ENCODE results near the gene HSPB8. TPM values are rescaled to one million over a fixed set of nuclear protein-coding genes. Genes with fewer than 3 reads are reported as not detected.
"Not testable (repeated sequence)": the region's sequence is repeated elsewhere in the genome, so short reads cannot be mapped to it uniquely, and the experiment has no call there.

HSPB8 gene
- total RNA-seq, 1 donor from 2014 or later: 58.4 TPM

DNA sequence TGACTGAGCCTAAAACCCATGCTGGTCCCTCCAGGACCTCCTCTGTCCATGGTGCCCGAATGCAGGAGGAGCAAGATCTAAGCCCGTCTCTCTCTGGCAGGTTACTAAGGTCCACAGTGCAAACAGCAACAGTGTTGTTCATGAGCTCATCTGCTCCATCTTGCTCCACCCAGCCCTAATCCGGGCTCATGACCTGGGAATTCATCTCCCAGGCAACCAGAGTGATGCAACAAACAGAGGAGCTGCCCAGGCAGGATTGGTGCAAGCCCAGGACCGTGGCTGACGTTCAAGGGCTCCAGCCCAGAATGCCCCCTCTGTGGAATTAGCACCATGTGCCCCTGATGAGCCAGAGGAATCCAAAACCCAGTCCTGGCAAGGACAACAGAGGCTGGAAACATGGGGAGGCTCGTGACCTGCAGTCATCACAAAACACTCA is 29.9 kb downstream of the HSPB8 start:
- TF ChIP-seq POLR2AphosphoS5 (IDR thresholded peaks at IDR 0.05; ENCODE audit: insufficient read depth in 1 of 2, low read depth in 1 of 2) (peak; percentile 69 to 78), CTCF (IDR thresholded peaks at IDR 0.05) (no peak), POLR2A (IDR thresholded peaks at IDR 0.05) (no peak)
- Histone ChIP-seq H3K27ac (no peak overlapping the region), H3K4me3 (no peak overlapping the region), H3K9me3 (no peaks in the 10 kb centered on the region), H3K27me3 (no peaks in the 10 kb centered on the region), H3K4me1 (peaks cover 16% of the 10 kb centered on the region), H3K36me3 (no peaks in the 10 kb centered on the region)
- intact Hi-C loops (cut with DNase I): no loop called here
- DNase-seq (ENCODE audit: extremely low spot score in 2 of 2): no peak

GRCh38 chr12:119211884-119212283 is 33.2 kb downstream of the HSPB8 start:
- no peak for TF ChIP-seq POLR2A (IDR thresholded peaks at IDR 0.05)
- no peak for TF ChIP-seq CTCF (IDR thresholded peaks at IDR 0.05)
- no peak for TF ChIP-seq POLR2AphosphoS5 (IDR thresholded peaks at IDR 0.05; ENCODE audit: insufficient read depth in 1 of 2, low read depth in 1 of 2)
- DNase-seq (ENCODE audit: extremely low spot score in 2 of 2): no peak
- Histone ChIP-seq H3K36me3 (no peaks in the 10 kb centered on the region), H3K4me1 (peaks cover 16% of the 10 kb centered on the region), H3K27ac (no peak overlapping the region), H3K4me3 (no peak overlapping the region), H3K9me3 (no peaks in the 10 kb centered on the region), H3K27me3 (no peaks in the 10 kb centered on the region)
- intact Hi-C loops (cut with DNase I): no loop called here

DNA sequence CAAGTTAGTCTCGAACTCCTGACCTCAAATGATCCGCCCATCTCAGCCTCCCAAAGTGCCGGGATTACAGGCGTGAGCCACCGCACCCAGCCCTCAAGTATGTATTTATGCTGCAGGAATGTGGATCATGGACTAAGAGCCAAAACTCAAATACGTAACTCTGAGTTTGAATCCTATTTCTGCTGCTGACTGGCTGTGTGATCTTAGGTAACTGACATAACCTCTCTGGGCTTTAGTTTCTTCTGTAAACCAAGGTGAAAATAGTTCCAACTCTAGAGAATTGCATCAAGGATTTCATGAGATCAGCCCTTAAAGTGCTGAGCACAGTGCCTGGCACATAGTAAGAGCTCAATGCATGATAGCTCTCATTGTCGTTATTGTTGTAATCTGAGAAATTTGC is 37.4 kb downstream of the HSPB8 start:
- intact Hi-C loops (cut with DNase I): no loop called here
- Histone ChIP-seq H3K27ac (no peak overlapping the region), H3K4me1 (no peaks in the 10 kb centered on the region), H3K36me3 (no peaks in the 10 kb centered on the region), H3K27me3 (no peaks in the 10 kb centered on the region), H3K4me3 (no peak overlapping the region), H3K9me3 (no peaks in the 10 kb centered on the region)
- TF ChIP-seq POLR2AphosphoS5 (IDR thresholded peaks at IDR 0.05; ENCODE audit: insufficient read depth in 1 of 2, low read depth in 1 of 2): no peak
- no peak for TF ChIP-seq CTCF (IDR thresholded peaks at IDR 0.05)
- TF ChIP-seq POLR2A (IDR thresholded peaks at IDR 0.05): no peak
- DNase-seq (ENCODE audit: extremely low spot score in 2 of 2): no peak

DNA sequence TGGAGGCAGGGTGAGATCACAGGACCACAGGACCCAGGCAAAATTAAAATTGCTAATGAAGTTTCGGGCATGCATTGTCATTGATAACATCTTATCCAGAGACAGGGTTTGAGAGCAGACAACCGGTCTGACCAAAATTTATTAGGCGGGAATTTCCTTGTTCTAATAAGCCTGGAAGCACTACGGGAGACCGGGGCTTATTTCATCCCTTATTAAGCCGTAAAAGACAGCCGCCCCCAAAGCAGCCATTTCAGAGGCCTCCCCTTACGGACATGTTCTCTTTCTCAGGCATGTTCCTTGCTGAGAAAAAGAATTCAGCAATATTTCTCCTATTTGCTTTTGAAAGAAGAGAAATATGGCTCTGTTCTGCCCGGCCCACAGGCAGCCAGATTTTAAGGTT is 40.1 kb downstream of the HSPB8 start:
- DNase-seq (ENCODE audit: extremely low spot score in 2 of 2); H3K4me1 ChIP-seq; intact Hi-C loops (cut with DNase I); H3K36me3 ChIP-seq; H3K4me3 ChIP-seq; H3K27ac ChIP-seq; H3K9me3 ChIP-seq; H3K27me3 ChIP-seq: not testable (repeated sequence)

- intact Hi-C loops (cut with DNase I): no loop called here
- no peak for TF ChIP-seq CTCF (IDR thresholded peaks at IDR 0.05)
- no peak for TF ChIP-seq POLR2AphosphoS5 (IDR thresholded peaks at IDR 0.05; ENCODE audit: insufficient read depth in 1 of 2, low read depth in 1 of 2)
- no peak for TF ChIP-seq POLR2A (IDR thresholded peaks at IDR 0.05)
- H3K9me3 ChIP-seq: no peaks in the 10 kb centered on the region
- no peaks in the 10 kb centered on the region for H3K36me3 ChIP-seq
- no peak for DNase-seq (ENCODE audit: extremely low spot score in 2 of 2)
- no peak overlapping the region for H3K27ac ChIP-seq
- no peak overlapping the region for H3K4me3 ChIP-seq
- no peaks in the 10 kb centered on the region for H3K4me1 ChIP-seq
- H3K27me3 ChIP-seq: no peaks in the 10 kb centered on the region
Observed at GRCh38 chr12:119222222-119222951, 43.7 kb downstream of the HSPB8 start.
